Astrocyte (in vitro differentiated cells and primary cell): ENCODE results near the gene ERBB2. TPM values are rescaled to one million over a fixed set of nuclear protein-coding genes. Genes with fewer than 3 reads are reported as not detected.

ENCODE experiments used
- DNase-seq: peaks from one replicate; pipeline ENCODE4 v3.0.0-alpha.2; 2010; ENCODE audit warnings: low read depth
- FAIRE-seq: peaks from 2 replicates; lab custom pipeline; 2011; peaks lifted over from hg19 to GRCh38; lab: Jason Lieb, UNC
- H2AFZ ChIP-seq: 2 replicates; pipeline ENCODE4 v1.6.0; 2012; ENCODE audit warnings: low read depth, low read length, inconsistent platforms
- H3K27ac ChIP-seq: 2 replicates; pipeline ENCODE4 v1.5.1; 2011; ENCODE audit warnings: low read depth, low read length, inconsistent platforms
- H3K27me3 ChIP-seq: 2 replicates; pipeline ENCODE4 v1.6.0; 2011; ENCODE audit warnings: low read length, inconsistent platforms; ENCODE audit not compliant: insufficient read depth
- H3K36me3 ChIP-seq: 2 replicates; pipeline ENCODE4 v1.5.1; 2011; ENCODE audit warnings: low read length, inconsistent platforms; ENCODE audit not compliant: insufficient read depth
- H3K4me1 ChIP-seq: 2 replicates; pipeline ENCODE4 v1.5.1; 2011; ENCODE audit warnings: low read length, inconsistent platforms; ENCODE audit not compliant: insufficient read depth
- H3K4me2 ChIP-seq: 2 replicates; pipeline ENCODE4 v1.6.0; 2012; ENCODE audit warnings: low read length, inconsistent platforms
- H3K4me3 ChIP-seq: 2 replicates; pipeline ENCODE4 v1.5.1; 2011; ENCODE audit warnings: low read depth, mild to moderate bottlenecking, low read length, inconsistent platforms; ENCODE audit not compliant: insufficient read depth
- H3K79me2 ChIP-seq: 2 replicates; pipeline ENCODE4 v1.6.0; 2012; ENCODE audit warnings: mild to moderate bottlenecking, low read length, inconsistent platforms; ENCODE audit not compliant: insufficient read depth
- H3K9ac ChIP-seq: 2 replicates; pipeline ENCODE4 v1.6.0; 2012; ENCODE audit warnings: mild to moderate bottlenecking, low read length, inconsistent platforms
- H3K9me3 ChIP-seq: 2 replicates; pipeline ENCODE4 v1.5.1; 2012; ENCODE audit warnings: low read depth, mild to moderate bottlenecking, low read length, inconsistent platforms; ENCODE audit not compliant: insufficient read depth
- H4K20me1 ChIP-seq: 2 replicates; pipeline ENCODE4 v1.6.0; 2012; ENCODE audit warnings: low read length, inconsistent platforms; ENCODE audit not compliant: insufficient read depth
- H3K27ac Mint-ChIP-seq: one replicate; pipeline ENCODE4 v1.8.0; 2021; ENCODE audit warnings: mild to moderate bottlenecking, mixed read lengths; ENCODE audit not compliant: unreplicated experiment
- H3K27me3 Mint-ChIP-seq: one replicate; pipeline ENCODE4 v1.8.0; 2021; ENCODE audit warnings: low read depth, mixed read lengths; ENCODE audit not compliant: unreplicated experiment
- H3K36me3 Mint-ChIP-seq: one replicate; pipeline ENCODE4 v1.8.0; 2021; ENCODE audit warnings: low read depth, mixed read lengths; ENCODE audit not compliant: unreplicated experiment
- H3K4me1 Mint-ChIP-seq: one replicate; pipeline ENCODE4 v1.8.0; 2021; ENCODE audit warnings: low read depth, mixed read lengths; ENCODE audit not compliant: unreplicated experiment
- H3K4me3 Mint-ChIP-seq: one replicate; pipeline ENCODE4 v1.8.0; 2021; ENCODE audit warnings: mild to moderate bottlenecking, moderate library complexity, mixed read lengths; ENCODE audit not compliant: unreplicated experiment
- H3K9me3 Mint-ChIP-seq: one replicate; pipeline ENCODE4 v1.8.0; 2021; ENCODE audit warnings: mild to moderate bottlenecking, mixed read lengths; ENCODE audit not compliant: unreplicated experiment
- CTCF ChIP-seq: IDR thresholded peaks from 2 replicates; pipeline ENCODE4 v1.5.1; 2011; ENCODE audit warnings: low read depth, mild to moderate bottlenecking, inconsistent platforms, low read length, moderate library complexity; ENCODE audit not compliant: insufficient read depth
- EZH2 ChIP-seq: IDR thresholded peaks from 2 replicates; pipeline ENCODE4 v1.6.1; 2012; ENCODE audit warnings: mild to moderate bottlenecking, low read length, inconsistent platforms; ENCODE audit not compliant: insufficient read depth
- total RNA-seq: library from RNA; stranded (reverse); gene quantifications from 2 replicates; pipeline ENCODE4 v1.2.1, GENCODE V29; 2021

ERBB2 gene
- total RNA-seq, 1 donor from 2014 or later: 64.0 TPM

GRCh38 chr17:39667262-39667944 is 32.5 kb upstream of the ERBB2 start:
- H3K27ac ChIP-seq: no peak overlapping the region
- no peak overlapping the region for H2AFZ ChIP-seq
- H3K36me3 ChIP-seq: no peaks in the 10 kb centered on the region
- peaks cover 32% of the 10 kb centered on the region for H3K27me3 Mint-ChIP-seq
- H3K4me1 Mint-ChIP-seq: peaks cover 7% of the 10 kb centered on the region
- peak; percentile 43 for TF ChIP-seq EZH2
- no peak for TF ChIP-seq CTCF
- H3K4me3 ChIP-seq: no peak overlapping the region
- no peaks in the 10 kb centered on the region for H3K36me3 Mint-ChIP-seq
- H3K27me3 ChIP-seq: peaks cover 34% of the 10 kb centered on the region
- H3K9me3 Mint-ChIP-seq: no peaks in the 10 kb centered on the region
- no peak overlapping the region for H3K9ac ChIP-seq
- no peak overlapping the region for H3K4me3 Mint-ChIP-seq
- DNase-seq: no peak
- peak overlapping the region; percentile 81 for H3K4me2 ChIP-seq
- H3K4me1 ChIP-seq: peaks cover 5% of the 10 kb centered on the region
- no peak for FAIRE-seq
- H4K20me1 ChIP-seq: peaks cover 16% of the 10 kb centered on the region
- no peaks in the 10 kb centered on the region for H3K9me3 ChIP-seq
- H3K79me2 ChIP-seq: no peaks in the 10 kb centered on the region
- no peak overlapping the region for H3K27ac Mint-ChIP-seq

GRCh38 chr17:39667945-39668924 is 31.6 kb upstream of the ERBB2 start, which contains the start of gene PNMT:
PNMT (plus strand) TSS chr17:39668453; CDS start chr17:39668476, 23 bp downstream.
- Histone ChIP-seq H2AFZ (peak within 1 kb of the TSS; percentile 26), H3K4me2 (peak within 1 kb of the TSS; percentile 81), H3K27ac (no peak within 1 kb of the TSS), H3K27me3 (peaks cover 34% of the 10 kb centered on the region), H3K79me2 (no peaks in the 10 kb centered on the region), H3K36me3 (no peaks in the 10 kb centered on the region), H3K9ac (no peak within 1 kb of the TSS), H3K4me3 (peak within 1 kb of the TSS; percentile 28), H3K9me3 (no peaks in the 10 kb centered on the region), H3K4me1 (peaks cover 5% of the 10 kb centered on the region), H4K20me1 (peaks cover 11% of the 10 kb centered on the region)
- peaks cover 38% of the 10 kb centered on the region for H3K27me3 Mint-ChIP-seq
- H3K4me1 Mint-ChIP-seq: peaks cover 7% of the 10 kb centered on the region
- no peaks in the 10 kb centered on the region for H3K9me3 Mint-ChIP-seq
- H3K27ac Mint-ChIP-seq: peak within 1 kb of the TSS; percentile 30
- FAIRE-seq: no peak
- no peak within 1 kb of the TSS for H3K4me3 Mint-ChIP-seq
- no peaks in the 10 kb centered on the region for H3K36me3 Mint-ChIP-seq
- TF ChIP-seq EZH2: peak; percentile 95
- peak; percentile 23 for TF ChIP-seq CTCF
- DNase-seq: peak; percentile 32
